Effector CD4-positive, alpha-beta T cell (primary cell): Measurements from ENCODE around the gene RBMS1.

ENCODE experiments used
- DNase-seq: peaks from one replicate; pipeline ENCODE4 v3.0.0-alpha.2; 2020

The RBMS1 gene

GRCh38 chr2:160269803-160270570 lies 223.6 kb downstream of the RBMS1 start:
- DNase-seq = peak; percentile 54

GRCh38 chr2:160269365-160269764 lies 224.2 kb downstream of the RBMS1 start:
- DNase-seq = no peak

GRCh38 chr2:160268151-160268781 lies 225.3 kb downstream of the RBMS1 start:
- DNase-seq = no peak

GRCh38 chr2:160267692-160268091 lies 225.9 kb downstream of the RBMS1 start:
- no peak for DNase-seq

GRCh38 chr2:160267022-160267421 lies 226.6 kb downstream of the RBMS1 start:
- no peak for DNase-seq

GRCh38 chr2:160266037-160266551 lies 227.5 kb downstream of the RBMS1 start:
- DNase-seq = no peak

- DNase-seq = no peak
These were observed 229.3 kb downstream of the RBMS1 start for GRCh38 chr2:160264308-160264707.

- no peak for DNase-seq
These were observed 231.9 kb downstream of the RBMS1 start for GRCh38 chr2:160261732-160262131.

GRCh38 chr2:160258492-160258805 lies 235.2 kb downstream of the RBMS1 start:
- DNase-seq = no peak

GRCh38 chr2:160257743-160258491 lies 235.7 kb downstream of the RBMS1 start:
- no peak for DNase-seq

GRCh38 chr2:160257041-160257742 lies 236.4 kb downstream of the RBMS1 start:
- DNase-seq = no peak

- DNase-seq = no peak
These were observed 237.1 kb downstream of the RBMS1 start for GRCh38 chr2:160256507-160256906.

- DNase-seq = no peak
These were observed 238.2 kb downstream of the RBMS1 start for GRCh38 chr2:160255408-160255807.

- no peak for DNase-seq
These were observed 239.3 kb downstream of the RBMS1 start for GRCh38 chr2:160254189-160254762.

GRCh38 chr2:160253440-160254188 lies 240.0 kb downstream of the RBMS1 start:
- no peak for DNase-seq

- no peak for DNase-seq
These were observed 240.7 kb downstream of the RBMS1 start for GRCh38 chr2:160252900-160253299.

GRCh38 chr2:160252278-160252887 lies 241.2 kb downstream of the RBMS1 start:
- DNase-seq = no peak

GRCh38 chr2:160251569-160251968 lies 242.0 kb downstream of the RBMS1 start:
- DNase-seq = no peak

- DNase-seq = no peak
These were observed 243.7 kb downstream of the RBMS1 start for GRCh38 chr2:160249876-160250275.

GRCh38 chr2:160247296-160248035 lies 246.1 kb downstream of the RBMS1 start:
- no peak for DNase-seq

- DNase-seq = no peak
These were observed 247.3 kb downstream of the RBMS1 start for GRCh38 chr2:160246356-160246755.
